NB4 (cell line): Measurements from ENCODE around the gene KNL1.
"Not testable (repeated sequence)": the region's sequence is repeated elsewhere in the genome, so short reads cannot be mapped to it uniquely, and the experiment has no call there.

Experiments
- DNase-seq: peaks from one replicate; pipeline ENCODE4 v3.0.0; 2010; ENCODE audit warnings: low read depth
- H3K4me3 ChIP-seq: one replicate; pipeline ENCODE4 v1.5.1; 2011; ENCODE audit warnings: mild to moderate bottlenecking, low read depth, low read length, moderate library complexity
- MYC ChIP-seq: IDR thresholded peaks from 2 replicates; pipeline ENCODE4 v1.6.1; 2011; ENCODE audit warnings: low read depth, low read length
- POLR2A ChIP-seq: IDR thresholded peaks from 2 replicates; pipeline ENCODE4 v1.6.1; 2011; ENCODE audit warnings: mild to moderate bottlenecking; ENCODE audit not compliant: insufficient read length; ENCODE audit errors: extremely low read depth
- TF ChIP-seq, protein P1 (sequence below): IDR thresholded peaks from one replicate; pipeline ENCODE4 v1.5.1; 2012; ENCODE audit warnings: low read depth, low read length
- TF ChIP-seq, protein P2 (sequence below): IDR thresholded peaks from 2 replicates; pipeline ENCODE4 v1.6.1; 2011; ENCODE audit warnings: low read depth, low read length

The KNL1 gene

DNA sequence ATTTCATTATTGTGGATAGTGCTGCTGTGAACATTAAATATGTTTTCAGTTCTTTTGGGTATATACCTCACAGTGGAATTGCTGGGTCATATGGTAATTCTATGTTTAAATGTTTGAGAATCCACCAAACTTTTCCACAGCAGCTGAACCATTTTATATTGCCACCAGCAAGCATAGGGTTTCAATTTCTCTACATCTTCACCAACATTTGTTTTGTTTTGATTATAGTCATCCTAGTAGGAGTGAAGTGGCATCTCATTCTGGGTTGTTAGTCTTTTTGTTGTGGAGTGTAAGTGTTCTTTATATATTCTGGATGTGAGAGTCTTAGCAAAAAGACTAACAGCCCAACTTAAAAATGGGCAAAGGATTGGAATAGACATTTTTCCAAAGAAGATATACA, 18.9 kb upstream of the KNL1 start:
- no peak overlapping the region for H3K4me3 ChIP-seq
- TF ChIP-seq, protein P1, sequence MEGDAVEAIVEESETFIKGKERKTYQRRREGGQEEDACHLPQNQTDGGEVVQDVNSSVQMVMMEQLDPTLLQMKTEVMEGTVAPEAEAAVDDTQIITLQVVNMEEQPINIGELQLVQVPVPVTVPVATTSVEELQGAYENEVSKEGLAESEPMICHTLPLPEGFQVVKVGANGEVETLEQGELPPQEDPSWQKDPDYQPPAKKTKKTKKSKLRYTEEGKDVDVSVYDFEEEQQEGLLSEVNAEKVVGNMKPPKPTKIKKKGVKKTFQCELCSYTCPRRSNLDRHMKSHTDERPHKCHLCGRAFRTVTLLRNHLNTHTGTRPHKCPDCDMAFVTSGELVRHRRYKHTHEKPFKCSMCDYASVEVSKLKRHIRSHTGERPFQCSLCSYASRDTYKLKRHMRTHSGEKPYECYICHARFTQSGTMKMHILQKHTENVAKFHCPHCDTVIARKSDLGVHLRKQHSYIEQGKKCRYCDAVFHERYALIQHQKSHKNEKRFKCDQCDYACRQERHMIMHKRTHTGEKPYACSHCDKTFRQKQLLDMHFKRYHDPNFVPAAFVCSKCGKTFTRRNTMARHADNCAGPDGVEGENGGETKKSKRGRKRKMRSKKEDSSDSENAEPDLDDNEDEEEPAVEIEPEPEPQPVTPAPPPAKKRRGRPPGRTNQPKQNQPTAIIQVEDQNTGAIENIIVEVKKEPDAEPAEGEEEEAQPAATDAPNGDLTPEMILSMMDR = no peak
- TF ChIP-seq, protein P2, sequence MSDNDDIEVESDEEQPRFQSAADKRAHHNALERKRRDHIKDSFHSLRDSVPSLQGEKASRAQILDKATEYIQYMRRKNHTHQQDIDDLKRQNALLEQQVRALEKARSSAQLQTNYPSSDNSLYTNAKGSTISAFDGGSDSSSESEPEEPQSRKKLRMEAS = no peak
- TF ChIP-seq MYC (no peak), POLR2A (no peak)

DNA sequence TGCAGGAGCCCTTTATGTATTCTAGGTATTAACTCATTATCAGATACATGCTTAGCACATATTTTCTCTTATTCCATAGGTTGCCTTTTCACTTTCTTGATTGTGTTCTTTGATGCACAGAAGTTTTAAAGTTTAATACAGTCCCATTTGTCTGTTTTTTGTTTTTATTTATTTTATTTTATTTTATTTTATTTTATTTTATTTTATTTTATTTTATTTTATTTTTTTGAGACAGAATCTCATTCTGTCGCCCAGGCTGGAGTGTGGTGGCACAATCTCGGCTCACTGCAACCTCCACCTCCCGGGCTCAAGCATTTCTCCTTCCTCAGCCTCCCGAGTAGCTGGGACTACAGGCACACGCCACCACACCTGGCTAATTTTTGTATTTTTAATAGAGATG, 17.1 kb upstream of the KNL1 start:
- DNase-seq, H3K4me3 ChIP-seq: not testable (repeated sequence)

More for the DNA sequence above, 18.9 kb upstream of the KNL1 start:
- no peak for DNase-seq

DNA sequence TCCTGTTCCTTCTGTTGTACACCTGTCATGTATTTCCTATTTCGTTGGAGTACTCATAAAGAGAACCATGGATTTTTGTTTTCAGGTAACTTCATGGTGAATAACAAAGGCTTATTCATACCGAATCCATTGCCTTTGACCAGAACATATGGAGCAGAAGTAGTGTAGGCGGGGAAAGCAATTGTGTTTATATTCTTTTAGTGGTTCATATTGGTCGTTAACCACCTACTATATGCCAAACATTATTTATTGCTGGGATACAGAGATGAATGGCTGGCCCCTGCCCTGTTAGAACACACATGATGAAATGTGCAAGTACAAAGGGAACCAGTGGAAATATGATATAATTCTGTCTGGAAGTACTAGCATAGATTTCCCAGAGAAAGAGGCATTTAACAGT, 15.2 kb upstream of the KNL1 start:
- no peak overlapping the region for H3K4me3 ChIP-seq
- TF ChIP-seq, protein P2 = no peak
- TF ChIP-seq, protein P1 = no peak
- TF ChIP-seq POLR2A (no peak), MYC (no peak)
- no peak for DNase-seq

DNA sequence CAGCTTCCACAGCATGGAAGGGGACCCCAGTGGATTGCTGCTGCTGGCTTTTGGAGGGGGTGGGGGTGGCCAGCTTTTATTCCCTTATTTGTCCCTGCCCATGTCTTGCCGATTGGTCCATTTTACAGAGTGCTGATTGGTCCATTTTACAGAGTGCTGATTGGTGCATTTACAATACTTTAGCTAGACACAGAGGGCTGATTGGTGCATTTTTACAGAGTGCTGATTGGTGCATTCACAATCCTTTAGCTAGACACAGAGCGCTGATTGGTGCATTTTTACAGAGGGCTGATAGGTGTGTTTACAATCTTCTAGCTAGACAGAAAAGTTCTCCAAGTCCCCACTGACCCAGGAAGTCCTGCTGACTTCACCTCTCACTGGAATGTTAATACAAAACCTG, 12.3 kb upstream of the KNL1 start:
- not testable (repeated sequence) for H3K4me3 ChIP-seq, DNase-seq

DNA sequence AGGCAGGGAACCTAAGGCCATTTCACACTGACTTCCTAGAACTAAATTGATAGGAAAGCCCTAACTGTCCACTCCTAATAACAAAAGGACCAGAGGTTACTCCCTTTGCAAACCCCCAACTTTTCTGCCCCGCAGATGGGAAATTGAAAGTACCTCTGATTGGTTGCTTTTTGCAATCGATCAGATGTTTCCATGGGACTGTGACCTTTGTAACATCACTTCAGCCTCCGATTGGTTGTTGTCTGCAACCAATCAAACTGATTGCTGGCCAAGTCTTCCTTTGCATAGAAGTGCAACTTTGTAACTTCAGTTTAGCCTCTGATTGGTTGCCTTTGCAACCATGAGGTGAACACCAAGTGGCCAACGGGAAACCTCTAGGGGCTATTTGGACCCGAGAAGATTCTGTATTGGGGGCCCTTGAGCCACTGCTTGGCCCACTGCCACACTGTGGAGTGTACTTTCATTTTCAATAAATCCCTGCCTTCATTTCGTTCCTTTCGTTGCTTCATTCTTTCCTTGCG, 11.3 kb upstream of the KNL1 start:
- H3K4me3 ChIP-seq = peak overlapping the region; percentile 51
- TF ChIP-seq MYC = peak; percentile 40; the same call in 1 of the 2 replicates
- TF ChIP-seq, protein P2 = no peak; the same call in 1 of the 2 replicates
- TF ChIP-seq POLR2A = peak; percentile 38
- TF ChIP-seq, protein P1 = no peak
- DNase-seq = peak; percentile 88

DNA sequence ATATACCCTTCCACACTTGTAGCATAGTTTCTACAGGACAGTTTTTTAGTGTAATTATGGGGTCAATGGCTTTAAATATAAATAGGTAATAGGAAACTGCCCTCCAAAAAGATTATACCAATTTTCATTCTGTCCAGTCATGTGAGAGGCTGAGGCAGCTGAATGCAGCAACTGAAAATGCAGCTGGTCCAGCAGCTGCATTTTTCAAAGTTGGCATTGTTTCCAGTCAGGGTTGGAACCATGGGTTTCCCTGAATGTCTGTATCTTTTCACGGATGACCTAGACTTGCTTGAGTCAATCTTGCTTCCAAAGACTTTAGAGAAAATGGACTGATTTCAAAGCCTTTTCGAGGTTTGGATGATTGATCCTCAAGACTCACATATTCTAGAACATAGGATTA, 9.9 kb upstream of the KNL1 start:
- DNase-seq = no peak
- TF ChIP-seq POLR2A = no peak
- TF ChIP-seq, protein P2 = no peak
- no peak for TF ChIP-seq MYC
- TF ChIP-seq, protein P1 = no peak
- peak overlapping the region; percentile 61 for H3K4me3 ChIP-seq

DNA sequence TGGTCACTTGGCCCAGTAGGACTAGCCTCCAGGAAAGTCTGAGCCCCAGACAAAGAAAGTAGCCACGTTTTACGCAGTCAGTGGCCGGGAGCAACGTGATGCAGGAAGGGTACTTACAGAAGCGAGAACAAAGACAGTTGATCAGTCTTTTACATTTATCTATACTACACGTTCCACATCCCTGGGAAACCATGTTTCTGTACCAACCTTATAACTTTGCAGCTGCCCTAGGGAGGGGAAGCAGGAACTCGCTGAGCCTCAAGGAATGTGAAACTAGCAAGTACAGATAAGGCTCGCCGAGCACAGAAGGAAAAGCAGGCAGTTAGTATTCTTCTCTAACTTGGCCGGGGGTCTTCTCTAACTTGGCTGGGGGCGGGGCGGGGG, 3.4 kb upstream of the KNL1 start:
- no peak overlapping the region for H3K4me3 ChIP-seq
- TF ChIP-seq, protein P1 = no peak
- TF ChIP-seq MYC = no peak
- TF ChIP-seq POLR2A = no peak
- TF ChIP-seq, protein P2 = no peak
- DNase-seq = no peak
